ENCODE measurements around the gene XDH.

The XDH gene

DNA sequence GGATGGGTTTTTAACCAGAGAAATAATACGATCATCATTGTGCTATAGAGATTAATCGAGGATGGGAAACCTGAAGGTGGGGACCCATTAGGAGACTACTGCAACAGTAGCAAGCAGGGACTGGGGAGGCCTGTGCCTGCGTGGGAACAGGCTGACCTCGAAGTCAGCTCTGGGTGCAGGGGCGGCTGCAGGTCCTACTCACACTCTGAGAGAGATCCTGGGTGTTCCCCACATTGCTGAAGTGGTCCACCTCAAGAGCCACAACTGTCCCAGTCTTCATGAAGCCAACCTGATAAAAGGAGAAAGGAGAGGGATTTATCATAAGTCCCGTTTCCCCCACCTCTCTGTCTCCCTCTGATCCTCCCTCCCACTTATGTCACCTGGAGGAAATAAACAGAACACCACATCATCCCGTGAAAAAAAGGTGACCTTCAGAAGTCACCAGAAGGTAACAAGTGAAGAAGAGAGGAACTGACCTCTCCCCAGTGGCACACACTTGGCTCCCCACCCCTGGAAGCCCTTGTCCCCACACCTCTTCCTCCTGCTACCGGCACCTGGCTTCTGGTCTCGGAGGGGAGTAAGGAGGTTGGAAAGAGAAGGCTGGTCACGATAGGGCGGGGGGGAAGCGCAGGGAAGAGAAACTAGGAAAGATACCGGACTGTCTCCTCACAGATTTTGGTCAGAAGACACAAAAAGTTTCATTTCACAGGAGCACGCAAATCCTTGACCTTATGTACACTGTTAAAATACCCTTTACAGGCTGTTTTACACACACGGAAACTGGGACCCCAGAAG lies 50.4 kb downstream of the XDH start:
- DNase-seq: no peak

DNA sequence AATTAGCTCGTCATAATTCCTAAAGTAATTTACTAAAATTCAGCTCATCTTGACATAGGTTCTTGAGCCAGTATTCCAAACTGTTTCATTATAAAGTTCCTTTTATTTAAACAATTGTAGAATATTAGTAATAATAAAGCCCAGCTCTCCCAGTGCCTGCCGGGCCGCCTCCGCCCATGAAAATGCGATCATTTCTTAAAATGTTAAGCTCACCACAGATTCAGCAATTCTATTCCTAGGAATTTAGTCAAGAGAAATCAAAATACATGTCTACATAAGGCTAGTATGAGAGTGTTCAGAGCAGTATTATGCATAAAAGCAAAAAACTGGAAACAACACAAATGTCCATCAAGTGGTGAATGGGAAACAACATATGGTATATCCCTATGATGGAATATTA lies 52.0 kb downstream of the XDH start:
- no peak for DNase-seq

DNA sequence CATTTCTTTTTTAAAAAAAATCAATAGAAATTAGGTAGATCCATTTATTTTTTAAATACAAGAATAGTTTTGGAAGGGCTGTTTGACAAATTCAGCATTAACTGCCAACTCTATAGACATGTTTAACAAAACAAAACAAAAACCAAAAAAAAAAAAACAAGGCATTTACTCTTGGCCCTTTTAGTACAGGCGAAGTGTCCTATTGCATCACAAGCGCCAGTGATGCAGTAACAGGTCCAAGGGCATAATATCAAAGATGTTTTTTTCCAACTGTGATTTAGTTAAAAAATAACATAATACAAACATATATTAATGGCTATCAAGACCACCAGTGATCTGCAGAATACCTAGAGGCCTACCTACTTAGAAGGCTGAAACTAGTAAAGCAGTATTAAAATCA lies 55.3 kb downstream of the XDH start:
- no peak for DNase-seq

DNA sequence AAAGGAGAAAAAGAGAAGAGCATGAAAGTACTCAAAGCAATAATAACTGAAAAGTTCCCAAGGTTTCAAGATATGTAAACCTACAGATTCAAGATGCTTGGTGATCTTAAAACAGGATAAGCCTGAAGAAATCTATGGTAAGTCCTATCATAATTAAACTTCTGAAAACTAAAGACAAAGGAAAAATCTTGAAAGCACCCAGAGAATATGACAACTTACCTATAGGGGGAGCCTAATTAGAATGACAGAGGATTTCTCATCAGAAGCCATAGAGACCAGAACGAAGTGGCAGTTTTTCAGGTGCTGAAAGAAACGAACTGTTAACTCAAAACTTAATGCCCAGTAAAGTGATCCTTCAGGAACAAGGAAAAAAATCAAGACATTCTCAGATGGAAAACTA lies 59.7 kb downstream of the XDH start:
- no peak for DNase-seq

DNA sequence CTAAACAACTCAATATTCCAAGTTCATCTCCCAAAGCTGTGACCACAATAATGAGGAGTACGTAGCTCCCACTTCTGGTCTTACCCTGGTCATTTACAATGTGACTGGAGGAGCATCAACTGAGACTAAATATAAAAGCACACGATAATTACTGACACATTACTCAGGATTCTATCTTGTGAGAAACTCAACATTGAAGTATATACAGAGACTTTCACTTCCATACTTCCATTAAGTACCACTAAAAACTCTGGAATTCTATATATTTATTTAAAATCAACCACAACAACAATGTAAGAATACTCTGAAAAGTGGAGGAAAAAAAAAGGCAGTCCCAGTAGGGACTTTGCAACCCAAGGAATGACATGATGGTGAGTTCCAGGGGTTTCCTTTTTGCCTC lies 61.4 kb downstream of the XDH start:
- DNase-seq: no peak

DNA sequence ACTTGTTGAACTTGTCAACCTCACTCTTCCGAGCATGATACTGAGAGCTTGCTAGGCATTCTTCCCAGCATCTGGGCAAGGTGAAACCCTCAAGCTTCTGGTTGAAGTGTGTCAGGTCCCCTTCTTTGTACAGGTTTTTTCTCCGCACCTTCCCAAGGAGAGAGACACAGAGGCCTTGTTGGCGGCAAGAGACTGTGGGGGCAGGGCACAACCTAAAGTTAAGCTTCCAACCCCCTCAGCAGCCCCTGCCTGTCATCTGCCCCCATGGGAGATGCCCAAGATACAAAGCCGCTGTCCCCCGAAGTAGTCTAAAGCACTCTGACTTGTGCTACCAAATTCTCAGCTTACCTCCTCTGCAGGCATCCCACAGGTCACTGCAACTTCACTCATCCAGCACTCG lies 64.9 kb downstream of the XDH start:
- no peak for DNase-seq

DNA sequence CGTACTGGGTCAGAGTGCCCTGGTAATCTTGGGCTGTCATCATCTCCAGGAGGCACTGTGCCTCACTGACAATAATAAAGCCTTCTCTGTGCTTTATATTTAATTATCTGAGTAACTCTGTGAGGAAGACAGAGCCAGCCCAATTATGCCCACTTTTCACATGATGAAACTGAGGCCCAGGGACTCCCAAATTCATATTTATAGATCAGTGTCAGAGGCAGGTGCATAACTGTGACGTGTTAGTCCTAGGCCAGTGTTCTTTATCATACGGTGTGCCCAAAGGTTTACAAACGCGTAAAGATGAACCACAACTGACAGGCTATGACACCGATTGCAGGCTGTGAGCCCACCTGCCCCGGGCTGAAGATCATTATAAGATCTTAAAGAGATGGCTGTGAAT lies 65.4 kb downstream of the XDH start:
- no peak for DNase-seq

DNA sequence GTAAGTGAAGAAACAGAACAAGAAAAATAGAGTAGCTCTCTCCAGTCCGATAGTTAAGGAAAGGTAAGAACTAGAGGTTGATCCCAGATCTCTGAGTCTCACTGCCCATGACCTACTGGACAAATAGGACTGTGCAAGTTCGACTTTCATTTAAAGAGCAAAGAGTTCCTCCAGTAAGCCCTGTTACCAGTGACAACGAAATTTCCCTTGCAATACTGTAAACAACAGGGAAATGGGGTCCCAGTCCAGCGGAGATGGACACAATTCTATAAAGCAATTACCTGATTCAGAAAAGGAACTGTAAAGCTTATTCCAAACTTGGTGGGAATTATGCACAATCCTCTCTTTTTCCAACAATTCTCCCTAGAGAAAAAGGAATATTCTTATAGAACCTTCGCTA lies 65.9 kb downstream of the XDH start:
- DNase-seq: no peak

DNA sequence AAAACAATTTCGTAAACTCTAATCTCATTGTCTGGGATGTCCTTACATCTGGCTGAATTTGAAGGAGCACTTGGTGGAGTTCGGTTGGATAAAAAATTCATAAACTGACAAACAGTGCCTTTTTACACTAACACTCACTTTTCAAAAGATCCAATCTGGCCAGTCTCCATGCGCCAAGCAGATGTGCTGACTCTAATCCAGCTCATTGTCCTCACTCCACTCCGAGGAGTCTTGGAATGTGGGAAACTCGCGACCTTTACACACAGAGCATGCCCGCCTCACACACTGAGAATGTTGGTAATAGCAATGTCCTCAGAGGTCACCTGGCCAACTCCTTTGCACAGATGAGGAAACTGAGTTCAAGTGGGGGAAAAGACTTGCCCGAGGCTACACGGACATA lies 66.8 kb downstream of the XDH start:
- DNase-seq: no peak

DNA sequence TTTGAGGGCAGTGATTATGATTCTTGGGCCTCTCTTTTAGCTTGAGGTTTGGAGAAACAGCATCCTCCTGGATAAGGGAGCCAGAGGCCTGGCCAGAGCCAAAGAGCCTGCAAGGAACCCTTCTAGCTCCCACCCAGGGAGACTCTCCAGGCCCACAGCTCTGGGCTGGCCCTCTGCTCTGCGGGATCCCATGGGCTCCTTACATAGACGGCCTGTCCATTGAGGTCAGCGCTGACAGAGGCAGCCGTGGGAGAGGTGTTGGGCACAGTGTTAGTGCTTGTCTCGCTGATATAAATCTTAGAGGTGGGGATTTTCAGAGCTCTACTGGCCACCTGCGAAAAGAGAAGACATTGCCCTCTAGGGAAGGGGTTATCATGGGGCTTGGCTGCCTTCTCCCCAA lies 67.2 kb downstream of the XDH start:
- DNase-seq: no peak

DNA sequence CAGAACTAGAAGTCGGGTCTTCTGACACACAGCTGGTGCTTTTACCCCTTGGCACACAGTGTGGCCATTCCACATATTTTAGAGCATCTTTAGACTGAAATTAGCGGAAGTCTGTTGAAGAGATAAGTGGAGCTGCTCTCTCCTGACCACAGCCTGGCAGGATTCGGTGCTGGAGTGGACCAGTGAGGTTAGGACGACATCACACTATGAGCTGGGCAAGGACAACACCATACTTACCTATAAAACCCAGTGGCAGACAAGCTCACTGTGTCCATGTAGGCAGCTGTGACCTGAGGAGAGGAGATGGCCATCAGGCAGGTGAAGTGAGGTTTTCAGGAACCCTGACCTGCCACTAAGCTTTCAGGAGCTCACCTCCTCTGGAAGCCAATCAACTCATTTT lies 70.1 kb downstream of the XDH start:
- DNase-seq: no peak

DNA sequence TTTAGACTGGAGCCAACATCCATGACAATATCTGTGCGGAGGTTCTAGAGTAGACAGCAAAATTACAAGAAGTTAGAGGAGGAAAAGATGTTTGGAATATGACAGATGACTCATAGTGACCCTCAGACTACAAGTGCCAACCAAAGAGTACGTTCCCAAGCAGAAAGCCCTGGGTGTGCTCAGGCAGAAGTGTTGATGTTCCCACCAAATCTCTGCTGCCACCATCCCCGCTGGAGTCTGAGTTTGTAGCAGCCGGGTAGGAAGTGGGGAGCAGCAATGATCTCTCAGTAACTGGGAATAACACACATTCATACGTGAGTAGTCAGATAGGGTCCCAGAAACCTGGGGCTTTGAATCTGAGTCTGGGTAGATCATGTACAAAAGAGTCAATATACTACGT lies 73.2 kb downstream of the XDH start:
- no peak for DNase-seq

DNA sequence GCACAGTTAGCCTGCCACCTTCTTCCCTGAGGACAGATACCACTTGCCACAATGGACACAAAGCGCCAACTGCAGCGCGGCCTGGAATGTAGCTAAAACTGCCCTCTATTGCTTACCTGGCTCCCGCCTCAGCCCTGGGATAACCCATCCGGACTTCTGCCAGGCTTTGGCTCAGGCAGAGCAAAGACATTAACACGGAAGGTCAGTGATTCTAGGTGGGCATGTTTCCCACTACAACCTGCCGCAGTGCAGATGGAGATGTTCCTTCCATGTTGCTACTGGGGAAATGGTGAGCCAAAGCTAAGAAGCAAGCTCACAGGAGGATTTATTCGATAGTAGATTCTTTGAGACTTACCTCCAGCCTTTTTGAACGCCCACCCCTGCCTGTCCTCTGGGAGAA lies 74.8 kb downstream of the XDH start:
- DNase-seq: no peak

DNA sequence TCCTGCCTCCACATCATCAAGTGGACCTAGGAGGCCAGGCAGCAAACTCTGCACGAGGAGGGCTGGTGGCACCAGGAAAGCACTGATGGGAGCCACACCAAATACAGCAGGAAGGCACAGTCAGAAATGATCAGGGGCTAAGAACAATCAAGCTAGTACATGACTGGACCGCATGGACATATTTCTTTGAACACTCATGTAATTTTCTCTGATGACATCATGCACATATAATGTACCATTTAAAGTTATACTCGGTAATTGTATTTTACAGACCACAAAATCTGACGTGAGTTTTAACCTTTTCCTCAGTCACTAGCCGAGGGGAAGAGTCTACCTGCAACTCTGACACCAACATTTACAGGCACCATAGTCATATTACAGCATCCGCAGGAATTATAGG lies 76.7 kb downstream of the XDH start:
- DNase-seq: no peak

DNA sequence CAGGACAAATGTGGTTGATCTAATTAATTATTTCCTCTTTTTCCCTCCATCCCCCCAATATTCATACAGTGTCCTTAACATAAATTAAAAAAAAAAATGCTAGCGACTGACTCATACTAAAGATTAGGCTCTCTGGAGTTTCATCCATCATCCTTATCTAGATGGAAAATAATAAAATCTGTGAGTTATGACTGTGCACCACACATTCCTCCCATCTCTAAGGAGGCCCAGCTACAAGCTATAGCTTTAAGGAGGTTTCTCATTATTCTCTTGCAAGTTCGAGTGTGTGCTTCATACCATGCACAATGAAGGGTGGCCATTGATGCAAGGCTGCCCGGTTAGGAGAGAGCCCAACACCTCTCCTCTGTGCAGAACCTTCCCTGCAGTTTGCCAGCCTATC lies 77.3 kb downstream of the XDH start:
- DNase-seq: no peak

DNA sequence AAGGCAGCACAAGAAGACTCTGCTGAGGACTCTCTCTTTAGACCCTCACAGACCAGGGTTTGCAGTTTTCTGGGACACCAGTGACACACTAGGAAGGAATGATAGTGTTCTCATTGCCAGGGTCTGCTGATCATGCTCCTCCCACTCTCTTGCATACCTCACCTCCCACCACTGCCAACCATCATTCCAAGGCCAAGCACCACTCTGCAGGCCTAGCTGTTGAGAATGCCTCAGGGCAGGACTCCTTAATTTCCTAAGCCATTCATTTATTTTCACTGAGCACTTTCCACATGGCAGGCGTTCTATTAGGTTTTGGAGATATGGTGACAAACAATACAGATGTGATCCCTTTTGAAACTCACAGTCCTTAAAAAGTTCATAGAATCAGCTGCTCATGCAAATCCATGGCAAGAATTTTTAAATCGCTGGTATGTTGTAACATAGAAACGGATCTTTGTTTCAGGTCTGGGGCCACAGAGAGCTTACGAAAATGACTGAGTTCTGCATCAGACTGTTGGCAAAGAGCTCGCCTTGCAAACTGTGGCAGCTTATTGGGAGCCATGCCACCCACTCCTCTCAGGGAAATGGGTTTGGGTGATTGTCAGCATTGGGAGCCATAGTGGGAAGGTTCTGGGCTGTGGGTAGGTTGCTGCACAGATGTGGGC lies 78.5 kb downstream of the XDH start:
- no peak for DNase-seq

DNA sequence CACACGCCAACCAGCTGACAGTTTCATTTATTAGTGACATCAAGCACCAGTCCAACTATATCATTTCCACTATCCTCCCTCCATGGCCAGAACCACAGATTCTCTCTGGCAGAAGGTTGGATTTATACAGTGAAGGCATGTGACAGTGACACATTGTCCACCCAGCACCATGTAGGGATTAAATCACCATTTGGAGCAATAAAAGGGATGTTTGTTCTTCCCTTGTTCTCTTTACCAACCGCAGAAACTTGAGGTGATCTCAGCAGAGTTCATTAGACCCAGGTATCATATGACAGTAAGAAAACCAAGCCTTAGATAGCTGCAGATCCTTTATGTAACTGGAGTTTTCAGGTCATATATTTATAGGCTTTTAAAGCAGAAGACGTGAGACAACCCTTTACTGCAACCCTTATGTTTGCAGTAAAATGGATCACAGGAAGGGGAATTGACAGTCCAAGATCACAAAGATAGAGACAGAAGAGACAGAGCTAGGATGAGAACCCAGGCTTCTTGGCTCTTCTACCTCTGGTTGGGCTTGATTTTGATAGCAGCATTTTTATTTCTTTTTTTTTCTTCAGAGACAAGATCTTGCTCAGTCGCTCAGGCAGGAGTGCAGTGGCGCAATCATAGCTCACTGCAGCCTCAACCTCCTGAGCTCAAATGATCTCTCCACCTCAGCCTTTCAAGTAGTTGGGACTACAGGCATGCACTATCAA lies 80.1 kb downstream of the XDH start:
- no peak for DNase-seq

DNA sequence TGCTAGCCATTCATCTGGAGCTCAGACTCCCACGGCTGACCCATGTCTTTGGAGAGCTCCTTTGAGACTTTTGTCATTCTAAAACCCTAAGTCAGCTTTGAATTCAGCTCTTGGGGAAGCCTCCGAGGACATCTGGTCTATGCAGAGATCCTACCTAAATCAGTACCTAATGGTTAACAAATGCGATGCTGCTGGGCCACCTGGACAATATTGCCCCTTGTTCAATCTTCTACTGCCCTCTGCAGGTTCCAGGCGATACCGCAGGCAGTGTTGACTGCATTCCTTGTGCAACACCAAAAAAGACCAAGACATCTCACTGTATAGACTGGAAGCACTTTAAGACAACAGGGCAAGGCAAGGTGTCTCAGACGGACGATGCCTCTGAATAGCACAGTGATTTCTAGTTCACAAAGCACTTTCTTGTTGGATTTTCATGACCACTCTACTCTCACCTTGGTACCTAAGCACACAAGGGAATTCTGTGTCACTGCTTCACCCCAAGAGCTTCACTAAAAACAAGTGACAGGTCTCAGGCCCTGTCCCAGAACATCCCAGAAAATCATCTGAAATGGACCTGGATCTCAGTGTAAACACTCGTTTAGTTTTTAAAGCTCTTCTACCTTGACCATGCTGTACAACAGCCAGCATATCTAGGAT lies 80.9 kb downstream of the XDH start:
- peak; percentile 79 for DNase-seq

DNA sequence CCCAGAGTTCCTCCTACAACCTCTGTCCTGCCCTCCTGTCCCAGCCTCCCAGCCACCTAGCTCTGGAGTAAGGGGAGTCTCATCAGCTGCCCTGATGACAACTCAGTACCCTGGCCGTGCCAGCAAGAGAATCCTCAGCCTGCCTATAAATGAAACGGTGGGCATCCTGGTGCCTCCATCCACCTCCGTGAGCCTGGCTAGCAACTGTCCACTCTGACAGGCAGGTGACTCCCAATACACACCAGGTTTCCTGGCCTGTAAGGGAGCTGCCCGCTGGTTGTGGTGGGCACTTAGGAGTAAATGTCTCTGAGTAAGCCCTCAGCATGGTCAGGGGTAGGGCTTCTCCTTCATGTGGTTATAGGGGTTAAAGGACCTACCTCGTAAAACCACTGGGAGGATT lies 81.5 kb downstream of the XDH start:
- no peak for DNase-seq

DNA sequence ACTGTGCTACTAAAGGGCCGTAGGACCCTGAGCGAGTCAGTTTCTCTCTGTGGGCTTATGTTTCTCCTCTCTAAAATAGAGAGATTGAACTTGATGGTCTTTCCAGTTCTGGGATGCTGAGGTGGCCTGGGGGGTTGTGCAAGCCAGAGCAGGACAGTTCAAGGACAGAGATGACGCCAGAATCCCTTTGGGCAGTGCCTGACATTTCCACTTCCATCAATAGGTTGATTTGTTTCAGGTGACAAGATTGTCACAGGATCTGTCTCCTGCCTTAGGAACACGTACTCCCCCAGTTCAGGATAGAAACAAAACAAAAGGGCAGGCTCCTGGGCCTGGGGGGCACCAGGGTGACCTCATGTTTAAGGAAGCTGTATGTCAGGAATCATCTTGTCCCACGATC lies 82.0 kb downstream of the XDH start:
- DNase-seq: no peak

DNA sequence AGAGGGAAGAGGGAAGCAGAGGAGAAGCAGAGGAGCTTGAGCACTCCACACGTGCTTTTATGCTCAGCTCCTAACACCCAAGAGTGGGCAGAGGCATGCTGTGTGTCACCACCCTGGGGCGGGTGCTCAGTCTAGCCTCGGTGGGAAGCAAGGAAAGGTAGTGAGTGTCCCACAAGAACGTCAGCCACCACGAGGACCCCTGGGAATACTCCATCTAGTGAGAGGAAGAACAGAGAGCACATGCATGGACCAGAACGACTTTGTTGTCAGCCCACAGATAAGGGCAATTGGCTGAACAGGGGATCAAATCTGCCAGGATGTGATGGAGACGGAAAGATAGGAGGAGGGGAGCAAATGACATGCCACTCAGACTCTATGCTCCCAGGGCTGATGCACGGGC lies 83.4 kb downstream of the XDH start:
- DNase-seq: no peak

DNA sequence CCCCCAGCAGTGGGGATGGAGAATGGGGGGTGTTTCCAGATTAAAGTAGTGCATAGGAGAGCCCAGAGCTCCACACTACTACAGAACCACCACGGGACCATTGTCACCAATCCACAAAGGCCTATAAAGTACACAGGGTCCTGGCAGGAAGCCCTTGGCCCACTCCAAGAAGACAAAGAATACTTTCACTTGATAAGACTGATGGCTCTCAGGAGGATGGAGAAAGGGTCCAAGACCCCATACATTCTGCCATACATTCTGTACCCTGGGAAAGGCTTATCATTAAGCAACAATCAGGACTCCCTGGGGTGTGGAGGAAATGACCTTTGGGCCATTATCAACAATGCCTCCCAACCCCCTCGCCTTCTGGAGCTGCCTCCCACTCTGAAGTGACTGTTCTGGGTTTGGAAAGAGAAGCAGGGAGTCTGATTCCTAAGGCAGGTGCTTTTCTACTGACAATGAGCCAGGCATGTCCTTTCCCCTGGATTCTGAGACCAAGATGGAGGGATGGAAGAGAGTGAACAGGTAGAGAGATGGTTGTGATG lies 85.4 kb downstream of the XDH start:
- no peak for DNase-seq

DNA sequence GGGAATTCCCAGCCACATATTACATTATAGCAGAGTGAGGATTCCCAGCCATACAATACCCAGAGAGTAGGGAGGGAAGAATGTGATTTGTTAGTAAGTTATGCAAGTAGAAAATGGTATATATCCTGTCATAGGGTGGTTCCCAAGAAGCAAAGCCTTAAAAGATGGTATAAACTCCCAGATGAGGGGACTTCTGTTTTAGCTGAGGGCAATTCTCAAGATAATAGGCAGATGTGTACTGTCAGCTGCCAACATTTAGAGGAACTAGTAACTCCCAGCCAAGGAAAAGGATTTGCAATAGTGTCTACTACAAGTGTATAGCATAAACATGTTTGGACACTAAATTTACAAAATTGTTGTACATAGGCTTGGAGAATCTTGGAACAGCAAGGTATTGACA lies 86.5 kb downstream of the XDH start:
- no peak for DNase-seq
